ENCODE measurements around the gene KCND3. TPM values are rescaled to one million over a fixed set of nuclear protein-coding genes. Genes with fewer than 3 reads are reported as not detected.

Gene KCND3
- total RNA-seq, 1 donor from 2014 or later: under 0.01 TPM

DNA sequence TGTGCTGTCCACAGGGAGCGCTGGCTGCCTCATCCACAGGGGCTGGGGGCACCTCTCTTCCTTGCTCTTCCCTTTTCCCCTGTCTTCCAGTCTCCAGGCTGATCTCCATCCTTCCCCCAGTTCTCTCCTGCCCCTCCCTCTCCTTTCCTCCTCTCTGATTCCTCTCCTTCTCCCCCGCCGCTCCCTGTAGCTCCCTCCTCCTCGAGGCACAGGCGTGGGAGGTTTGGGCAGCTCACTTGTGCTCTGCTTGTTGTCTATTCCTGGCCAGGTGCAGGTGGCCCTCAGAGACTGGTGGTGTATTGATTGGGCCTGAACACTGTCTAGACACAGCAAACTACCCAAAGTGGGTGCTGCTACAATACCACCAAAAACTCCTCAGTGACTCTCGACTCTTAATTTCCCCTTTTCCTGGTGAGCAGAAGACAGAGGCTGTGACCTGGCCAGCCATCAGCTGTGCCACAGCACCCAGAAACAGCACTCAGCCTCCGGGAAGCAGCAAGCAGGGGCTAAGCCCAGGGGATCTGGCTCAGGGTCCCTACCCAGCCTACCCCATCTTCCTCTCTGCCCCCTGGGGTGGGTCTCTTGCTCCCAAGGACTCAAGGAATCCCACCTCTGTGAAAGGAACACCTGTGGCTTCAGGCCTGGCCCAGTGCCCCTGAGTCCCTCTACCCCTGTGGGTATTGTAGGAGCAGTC, 140.5 kb downstream of the KCND3 start:
- Histone ChIP-seq H3K27me3 (ENCODE audit: control insufficient read depth, insufficient read depth, low read length) (peaks cover 2% of the 10 kb centered on the region), H3K4me3 (ENCODE audit: low read depth, low read length) (no peak overlapping the region), H3K36me3 (ENCODE audit: control insufficient read depth, insufficient read depth, low read length) (no peaks in the 10 kb centered on the region)
- DNase-seq (ENCODE audit: low read depth): no peak
- TF ChIP-seq CTCF (IDR thresholded peaks at IDR 0.05; ENCODE audit: insufficient read depth, low read length, poor library complexity, severe bottlenecking): no peak

- peaks cover 2% of the 10 kb centered on the region for H3K27me3 ChIP-seq (ENCODE audit: control insufficient read depth, insufficient read depth, low read length)
- no peaks in the 10 kb centered on the region for H3K36me3 ChIP-seq (ENCODE audit: control insufficient read depth, insufficient read depth, low read length)
- no peak overlapping the region for H3K4me3 ChIP-seq (ENCODE audit: low read depth, low read length)
- no peak for TF ChIP-seq CTCF (IDR thresholded peaks at IDR 0.05; ENCODE audit: insufficient read depth, low read length, poor library complexity, severe bottlenecking)
- DNase-seq (ENCODE audit: low read depth): no peak
Observed at GRCh38 chr1:111847466-111847865, 142.0 kb downstream of the KCND3 start.

- TF ChIP-seq CTCF (IDR thresholded peaks at IDR 0.05; ENCODE audit: insufficient read depth, low read length, poor library complexity, severe bottlenecking): no peak
- DNase-seq (ENCODE audit: low read depth): no peak
- Histone ChIP-seq H3K36me3 (ENCODE audit: control insufficient read depth, insufficient read depth, low read length) (no peaks in the 10 kb centered on the region), H3K27me3 (ENCODE audit: control insufficient read depth, insufficient read depth, low read length) (peaks cover 2% of the 10 kb centered on the region), H3K4me3 (ENCODE audit: low read depth, low read length) (no peak overlapping the region)
Observed at GRCh38 chr1:111846842-111847241, 142.6 kb downstream of the KCND3 start.

GRCh38 chr1:111843177-111843576, 146.3 kb downstream of the KCND3 start:
- DNase-seq (ENCODE audit: low read depth): no peak

DNA sequence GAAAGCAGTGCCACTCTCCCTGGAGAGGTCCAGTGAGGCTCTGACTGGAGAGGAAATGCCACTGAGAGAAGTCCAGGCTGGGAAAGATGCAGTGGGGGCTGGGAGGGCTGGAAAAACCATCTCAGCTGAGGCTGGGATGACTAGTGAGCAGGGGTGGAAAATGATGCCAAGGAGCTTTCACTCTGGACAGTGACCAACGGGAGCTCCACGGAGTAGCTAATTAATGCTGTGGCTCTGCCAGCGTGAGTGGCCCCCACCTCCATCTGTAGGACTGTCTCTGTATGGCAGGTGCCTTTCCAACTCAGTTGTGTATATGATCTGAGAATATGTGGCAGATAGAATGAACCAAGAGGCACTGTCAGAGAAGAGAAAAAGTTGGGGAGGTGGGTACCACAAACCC, 147.1 kb downstream of the KCND3 start:
- Histone ChIP-seq H3K4me3 (ENCODE audit: low read depth, low read length) (no peak overlapping the region), H3K36me3 (ENCODE audit: control insufficient read depth, insufficient read depth, low read length) (no peaks in the 10 kb centered on the region), H3K27me3 (ENCODE audit: control insufficient read depth, insufficient read depth, low read length) (no peaks in the 10 kb centered on the region)
- TF ChIP-seq CTCF (IDR thresholded peaks at IDR 0.05; ENCODE audit: insufficient read depth, low read length, poor library complexity, severe bottlenecking): no peak
- no peak for DNase-seq (ENCODE audit: low read depth)

More at GRCh38 chr1:111843177-111843576, 146.3 kb downstream of the KCND3 start:
- H3K4me3 ChIP-seq (ENCODE audit: low read depth, low read length): no peak overlapping the region
- no peaks in the 10 kb centered on the region for H3K36me3 ChIP-seq (ENCODE audit: control insufficient read depth, insufficient read depth, low read length)
- no peaks in the 10 kb centered on the region for H3K27me3 ChIP-seq (ENCODE audit: control insufficient read depth, insufficient read depth, low read length)
- TF ChIP-seq CTCF (IDR thresholded peaks at IDR 0.05; ENCODE audit: insufficient read depth, low read length, poor library complexity, severe bottlenecking): no peak

DNA sequence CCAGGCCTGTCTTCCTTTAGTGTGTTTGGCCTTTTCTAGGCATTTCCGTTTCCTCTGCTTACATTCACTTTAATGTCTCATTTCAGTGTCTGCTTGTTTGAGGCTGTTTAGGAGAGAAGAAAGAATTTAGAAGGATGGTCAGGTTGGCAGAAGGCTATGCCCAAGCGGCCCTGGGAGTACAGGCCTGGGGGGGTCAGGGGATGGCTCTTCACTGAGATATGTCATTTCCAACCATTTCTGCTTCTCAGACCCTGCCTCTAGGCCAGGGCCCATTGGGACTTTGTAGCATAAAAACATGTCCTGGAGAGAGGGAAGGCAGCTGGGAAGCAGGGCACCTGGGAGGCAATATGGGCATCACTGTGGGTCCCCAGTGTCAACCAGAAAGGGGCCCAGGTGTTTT, 147.7 kb downstream of the KCND3 start:
- Histone ChIP-seq H3K4me3 (ENCODE audit: low read depth, low read length) (no peak overlapping the region), H3K36me3 (ENCODE audit: control insufficient read depth, insufficient read depth, low read length) (no peaks in the 10 kb centered on the region), H3K27me3 (ENCODE audit: control insufficient read depth, insufficient read depth, low read length) (no peaks in the 10 kb centered on the region)
- DNase-seq (ENCODE audit: low read depth): no peak
- no peak for TF ChIP-seq CTCF (IDR thresholded peaks at IDR 0.05; ENCODE audit: insufficient read depth, low read length, poor library complexity, severe bottlenecking)

Data from kidney epithelial cell (primary cell).